ENCODE data around the gene FN1. TPM values are rescaled to one million over a fixed set of nuclear protein-coding genes. Genes with fewer than 3 reads are reported as not detected.

FN1 gene
- total RNA-seq, 1 donor from 2014 or later = 154 TPM

- Histone ChIP-seq H3K4me1 (no peaks in the 10 kb centered on the region), H3K27me3 (ENCODE audit: low read depth) (no peaks in the 10 kb centered on the region), H3K9me3 (replicated peaks) (no peaks in the 10 kb centered on the region), H3K27ac (replicated peaks) (no peak overlapping the region), H3K36me3 (peaks cover 43% of the 10 kb centered on the region), H3K4me3 (no peak overlapping the region)
- TF ChIP-seq, protein P1, sequence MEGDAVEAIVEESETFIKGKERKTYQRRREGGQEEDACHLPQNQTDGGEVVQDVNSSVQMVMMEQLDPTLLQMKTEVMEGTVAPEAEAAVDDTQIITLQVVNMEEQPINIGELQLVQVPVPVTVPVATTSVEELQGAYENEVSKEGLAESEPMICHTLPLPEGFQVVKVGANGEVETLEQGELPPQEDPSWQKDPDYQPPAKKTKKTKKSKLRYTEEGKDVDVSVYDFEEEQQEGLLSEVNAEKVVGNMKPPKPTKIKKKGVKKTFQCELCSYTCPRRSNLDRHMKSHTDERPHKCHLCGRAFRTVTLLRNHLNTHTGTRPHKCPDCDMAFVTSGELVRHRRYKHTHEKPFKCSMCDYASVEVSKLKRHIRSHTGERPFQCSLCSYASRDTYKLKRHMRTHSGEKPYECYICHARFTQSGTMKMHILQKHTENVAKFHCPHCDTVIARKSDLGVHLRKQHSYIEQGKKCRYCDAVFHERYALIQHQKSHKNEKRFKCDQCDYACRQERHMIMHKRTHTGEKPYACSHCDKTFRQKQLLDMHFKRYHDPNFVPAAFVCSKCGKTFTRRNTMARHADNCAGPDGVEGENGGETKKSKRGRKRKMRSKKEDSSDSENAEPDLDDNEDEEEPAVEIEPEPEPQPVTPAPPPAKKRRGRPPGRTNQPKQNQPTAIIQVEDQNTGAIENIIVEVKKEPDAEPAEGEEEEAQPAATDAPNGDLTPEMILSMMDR (IDR thresholded peaks at IDR 0.05; ENCODE audit: borderline replicate concordance) = no peak
- no peak for DNase-seq
- intact Hi-C loops (cut with micrococcal nuclease) = no loop called here
Measured at GRCh38 chr2:215358891-215359575, 76.8 kb downstream of the FN1 start.

GRCh38 chr2:215358312-215358845 is 77.5 kb downstream of the FN1 start:
- TF ChIP-seq, protein P1 (IDR thresholded peaks at IDR 0.05; ENCODE audit: borderline replicate concordance) = no peak
- Histone ChIP-seq H3K4me3 (no peak overlapping the region), H3K27ac (replicated peaks) (no peak overlapping the region), H3K27me3 (ENCODE audit: low read depth) (no peaks in the 10 kb centered on the region), H3K9me3 (replicated peaks) (no peaks in the 10 kb centered on the region), H3K4me1 (no peaks in the 10 kb centered on the region), H3K36me3 (peaks cover 36% of the 10 kb centered on the region)
- intact Hi-C loops (cut with micrococcal nuclease) = no loop called here
- DNase-seq = no peak

- Histone ChIP-seq H3K27me3 (ENCODE audit: low read depth) (no peaks in the 10 kb centered on the region), H3K4me1 (no peaks in the 10 kb centered on the region), H3K4me3 (no peak overlapping the region), H3K27ac (replicated peaks) (no peak overlapping the region), H3K36me3 (peaks cover 29% of the 10 kb centered on the region), H3K9me3 (replicated peaks) (no peaks in the 10 kb centered on the region)
- intact Hi-C loops (cut with micrococcal nuclease) = no loop called here
- no peak for DNase-seq
- TF ChIP-seq, protein P1 (IDR thresholded peaks at IDR 0.05; ENCODE audit: borderline replicate concordance) = no peak
Measured at GRCh38 chr2:215357660-215358059, 78.2 kb downstream of the FN1 start.

- Histone ChIP-seq H3K27me3 (ENCODE audit: low read depth) (no peaks in the 10 kb centered on the region), H3K36me3 (peaks cover 22% of the 10 kb centered on the region), H3K9me3 (replicated peaks) (no peaks in the 10 kb centered on the region), H3K4me1 (no peaks in the 10 kb centered on the region), H3K4me3 (no peak overlapping the region), H3K27ac (replicated peaks) (no peak overlapping the region)
- TF ChIP-seq, protein P1 (IDR thresholded peaks at IDR 0.05; ENCODE audit: borderline replicate concordance) = no peak
- intact Hi-C loops (cut with micrococcal nuclease) = no loop called here
- DNase-seq = no peak
Measured at GRCh38 chr2:215356948-215357461, 78.9 kb downstream of the FN1 start.

GRCh38 chr2:215356334-215356947 is 79.4 kb downstream of the FN1 start:
- Histone ChIP-seq H3K36me3 (peaks cover 21% of the 10 kb centered on the region), H3K27me3 (ENCODE audit: low read depth) (no peaks in the 10 kb centered on the region), H3K4me1 (no peaks in the 10 kb centered on the region), H3K27ac (replicated peaks) (no peak overlapping the region), H3K4me3 (no peak overlapping the region), H3K9me3 (replicated peaks) (no peaks in the 10 kb centered on the region)
- intact Hi-C loops (cut with micrococcal nuclease) = no loop called here
- DNase-seq = no peak
- TF ChIP-seq, protein P1 (IDR thresholded peaks at IDR 0.05; ENCODE audit: borderline replicate concordance) = no peak
